K562 (cell line): Measurements from ENCODE around the gene HARS1. TPM values are rescaled to one million over a fixed set of nuclear protein-coding genes. Genes with fewer than 3 reads are reported as not detected.

Experiments used
- CHCHD3 ChIP-seq: fragments of 250-450 bp; sonication (Bioruptor Pico); IDR thresholded peaks from 2 replicates; pipeline ENCODE4 v2.1.2; 2022; ENCODE audit warnings: mild to moderate bottlenecking
- FOSL1 ChIP-seq: fragments of 200-800 bp; sonication (Bioruptor generic); conservative IDR thresholded peaks from 2 replicates; pipeline ENCODE4 v1.6.1; 2016; ENCODE audit warnings: missing genetic modification characterization, missing compliant biosample characterization
- HDAC1 ChIP-seq, 2 experiments: fragments of 450-650 bp; IDR thresholded peaks; 2 replicates each; pipeline ENCODE4 v1.6.1; 2016 to 2017; ENCODE audit warnings: inconsistent platforms in 1 of 2, mild to moderate bottlenecking in 1 of 2, moderate library complexity in 1 of 2
- IRF2 ChIP-seq: sonication (generic); formaldehyde crosslinking; IDR thresholded peaks from 2 replicates; pipeline ENCODE4 v1.8.1; 2022; ENCODE audit warnings: mild to moderate bottlenecking, missing genetic modification reagents
- JUNB ChIP-seq: fragments of 450-650 bp; formaldehyde crosslinking; conservative IDR thresholded peaks from 2 replicates; pipeline ENCODE4 v1.4.0; 2020; ENCODE audit warnings: mild to moderate bottlenecking
- KDM4B ChIP-seq, 2 experiments: fragments of 450-650 bp in 1 of 2; sonication (generic) in 1 of 2; IDR thresholded peaks; 2 replicates each; pipeline ENCODE4 v1.6.1; 2016 to 2017; ENCODE audit warnings: borderline replicate concordance in 2 of 2, antibody characterized with exemption in 1 of 2, low read depth in 1 of 2, mild to moderate bottlenecking in 1 of 2
- NEUROD1 ChIP-seq: fragments of 150-350 bp; IDR thresholded peaks from 2 replicates; pipeline ENCODE4 v1.6.1; 2014; ENCODE audit warnings: borderline replicate concordance, low read length, low read depth; ENCODE audit not compliant: partially characterized antibody
- NFATC3 ChIP-seq: fragments of 450-650 bp; IDR thresholded peaks from 2 replicates; pipeline ENCODE4 v1.6.1; 2017; ENCODE audit warnings: mild to moderate bottlenecking
- NR4A1 ChIP-seq, 2 experiments: fragments of 250-450 bp in 1 of 2; fragments of 450-650 bp in 1 of 2; sonication (Bioruptor Pico) in 1 of 2; IDR thresholded peaks; 2 replicates each; pipeline versions ENCODE4 v1.4.0 to v1.6.1; 2016 to 2020; ENCODE audit warnings: mild to moderate bottlenecking in 2 of 2, missing compliant biosample characterization in 1 of 2, missing genetic modification characterization in 1 of 2, moderate library complexity in 1 of 2
- NRF1 ChIP-seq, 2 experiments: fragments of 450-650 bp; IDR thresholded peaks in 1 of 2; conservative IDR thresholded peaks in 1 of 2; 2 replicates each; pipeline ENCODE4 v1.6.1; 2014; ENCODE audit warnings: mild to moderate bottlenecking in 2 of 2
- POLR2A ChIP-seq: fragments of 450-650 bp; conservative IDR thresholded peaks from 2 replicates; pipeline ENCODE4 v1.6.1; 2016
- PPARD ChIP-seq: fragments of 250-450 bp; sonication (Bioruptor Pico); IDR thresholded peaks from 2 replicates; pipeline ENCODE4 v1.8.0; 2022; ENCODE audit warnings: inconsistent platforms, mild to moderate bottlenecking, moderate library complexity
- TCF3 ChIP-seq: sonication (generic); formaldehyde crosslinking; IDR thresholded peaks from 2 replicates; pipeline ENCODE4 v1.4.0; 2020; ENCODE audit warnings: mild to moderate bottlenecking, missing genetic modification reagents
- XRCC4 ChIP-seq: IDR thresholded peaks from one replicate; pipeline ENCODE4 v1.6.1; 2011; ENCODE audit not compliant: insufficient read depth, insufficient read length; ENCODE audit errors: extremely low read depth
- ZNF384 ChIP-seq: IDR thresholded peaks from 2 replicates; pipeline ENCODE4 v1.6.1; 2012; ENCODE audit warnings: low read depth, low read length, improper control_type of control experiment
- ZNF507 ChIP-seq: conservative IDR thresholded peaks from 2 replicates; pipeline ENCODE4 v1.6.1; 2017; ENCODE audit warnings: missing genetic modification characterization, missing compliant biosample characterization
- polyA plus RNA-seq, 8 experiments: library from polyadenylated mRNA; depleted of rRNA in 4 of 8; stranded (reverse) in 5 of 8; unstranded in 3 of 8; fragments of >200 nt; fragmentation: Nextera tagmentation in 2 of 8; fragmentation: Illumina TruSeq in 1 of 8; extraction: Ambion mirVana in 2 of 8; extraction: Trizol in 1 of 8; gene quantifications; 2 replicates each; pipeline versions ENCODE4 v1.2.1 to v1.2.3, GENCODE V29; 2011 to 2014; ENCODE audit warnings: inconsistent platforms in 1 of 8, missing spikeins in 1 of 8
- total RNA-seq, 7 experiments: library from RNA; depleted of rRNA in 6 of 7; stranded (reverse); fragments of >200 nt in 6 of 7; fragmentation: Illumina TruSeq in 2 of 7; extraction: Trizol in 2 of 7; gene quantifications; 2 replicates each; pipeline versions ENCODE4 v1.2.1 to v1.2.3, GENCODE V29; 2011 to 2021; ENCODE audit warnings: low replicate concordance in 1 of 7
- TF ChIP-seq, protein P1 (sequence below): fragments of 450-650 bp; formaldehyde crosslinking; IDR thresholded peaks from 2 replicates; pipeline ENCODE4 v1.4.0; 2022; ENCODE audit warnings: missing genetic modification characterization
- TF ChIP-seq, protein P2 (sequence below): fragments of 450-650 bp; formaldehyde crosslinking; conservative IDR thresholded peaks from 2 replicates; pipeline ENCODE4 v1.4.0; 2022; ENCODE audit warnings: mild to moderate bottlenecking, missing genetic modification characterization
- TF ChIP-seq, protein P3 (sequence below): fragments of 450-650 bp; IDR thresholded peaks from 2 replicates; pipeline ENCODE4 v1.6.1; 2018; ENCODE audit warnings: mild to moderate bottlenecking, low read depth; ENCODE audit not compliant: partially characterized antibody
- TF ChIP-seq, protein P4 (sequence below): fragments of 250-450 bp; sonication (Bioruptor Pico); IDR thresholded peaks from 2 replicates; pipeline ENCODE4 v1.8.0; 2022; ENCODE audit warnings: moderate library complexity, mild to moderate bottlenecking, inconsistent platforms
- TF ChIP-seq, protein P5 (sequence below): sonication (generic); formaldehyde crosslinking; IDR thresholded peaks from 2 replicates; pipeline ENCODE4 v1.8.1; 2023; ENCODE audit warnings: mild to moderate bottlenecking, missing genetic modification reagents

HARS1 gene
- total and polyA plus RNA-seq, 9 of the 15 experiments (the other 6 are each of a cell fraction or from before 2014, with no cell fraction given), result 13.5 to 88.5 (median 75.2) TPM

DNA sequence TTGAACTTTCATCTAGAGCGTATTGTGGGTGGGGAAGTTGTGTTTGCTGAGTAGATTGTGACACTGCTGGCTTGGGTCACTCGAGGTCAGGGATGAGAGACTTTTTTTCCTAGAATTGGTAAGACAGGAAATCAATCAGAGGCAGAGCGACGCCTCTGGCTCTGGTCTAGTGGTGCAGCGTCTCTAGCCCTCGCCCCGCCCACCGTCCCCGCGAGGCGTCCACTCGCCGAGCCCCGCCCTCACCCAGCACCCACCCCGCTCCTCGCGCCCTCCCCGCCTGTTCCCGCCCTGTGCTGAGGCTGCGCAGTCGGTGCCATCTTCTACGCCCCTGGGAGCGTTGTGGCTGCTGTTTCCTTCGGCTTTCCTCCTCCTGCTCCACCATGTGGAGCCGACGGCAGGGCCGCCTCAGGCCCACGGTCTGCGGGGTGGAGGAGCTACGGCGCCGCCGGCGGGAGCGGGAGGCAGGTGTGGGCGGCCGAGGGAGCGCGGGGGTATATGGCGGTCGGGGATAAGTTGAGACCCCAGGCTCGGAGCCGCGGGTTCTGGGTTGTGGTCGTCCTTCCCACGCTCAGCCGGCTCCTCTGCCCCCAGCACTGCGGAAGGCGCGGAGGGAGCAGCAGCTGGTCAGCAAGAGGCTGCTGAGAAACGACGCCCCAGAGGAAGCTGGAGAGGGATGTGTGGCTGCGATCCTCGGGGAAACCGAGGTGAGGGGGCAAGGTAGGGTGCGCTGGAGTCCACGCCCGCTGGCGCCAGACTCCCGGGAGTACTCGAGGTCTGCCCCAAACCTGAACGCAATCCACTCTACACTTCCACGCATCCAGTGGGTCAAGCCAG lies 51.8 kb downstream of the HARS1 start, which contains the start of gene TMCO6 (continued):
- TF ChIP-seq, protein P1, sequence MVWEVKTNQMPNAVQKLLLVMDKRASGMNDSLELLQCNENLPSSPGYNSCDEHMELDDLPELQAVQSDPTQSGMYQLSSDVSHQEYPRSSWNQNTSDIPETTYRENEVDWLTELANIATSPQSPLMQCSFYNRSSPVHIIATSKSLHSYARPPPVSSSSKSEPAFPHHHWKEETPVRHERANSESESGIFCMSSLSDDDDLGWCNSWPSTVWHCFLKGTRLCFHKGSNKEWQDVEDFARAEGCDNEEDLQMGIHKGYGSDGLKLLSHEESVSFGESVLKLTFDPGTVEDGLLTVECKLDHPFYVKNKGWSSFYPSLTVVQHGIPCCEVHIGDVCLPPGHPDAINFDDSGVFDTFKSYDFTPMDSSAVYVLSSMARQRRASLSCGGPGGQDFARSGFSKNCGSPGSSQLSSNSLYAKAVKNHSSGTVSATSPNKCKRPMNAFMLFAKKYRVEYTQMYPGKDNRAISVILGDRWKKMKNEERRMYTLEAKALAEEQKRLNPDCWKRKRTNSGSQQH, result no peak
- TF ChIP-seq KDM4B (IDR thresholded peaks at IDR 0.05; ENCODE audit: borderline replicate concordance in 2 of 2, low read depth in 1 of 2) (peak in 1 of 2 experiments; percentile 64; a peak in 1 of 4 replicates), NR4A1 (CRISPR knock-in tag; IDR thresholded peaks at IDR 0.05) (no peak), NR4A1 (tag; IDR thresholded peaks at IDR 0.05) (no peak), ZNF507 (tag) (no peak), CHCHD3 (CRISPR knock-in tag) (no peak), ZNF384 (peak; percentile 96), NFATC3 (no peak), PPARD (CRISPR knock-in tag) (no peak), NRF1 (conservative IDR thresholded peaks at IDR 0.05 in 1 of 2, IDR thresholded peaks at IDR 0.05 in 1 of 2) (peak; percentile 92 to 93), XRCC4 (no peak), POLR2A (peak; percentile 83), NEUROD1 (peak; percentile 45), JUNB (CRISPR knock-in tag) (no peak), IRF2 (CRISPR knock-in tag) (no peak), FOSL1 (tag) (0 out of 2 replicates have a peak, but pooled peaks have one; percentile 43), HDAC1 (IDR thresholded peaks at IDR 0.05) (peak in 1 of 2 experiments; percentile 85; a peak in 2 of 4 replicates), TCF3 (CRISPR knock-in tag) (peak; percentile 50)
- TF ChIP-seq, protein P2, sequence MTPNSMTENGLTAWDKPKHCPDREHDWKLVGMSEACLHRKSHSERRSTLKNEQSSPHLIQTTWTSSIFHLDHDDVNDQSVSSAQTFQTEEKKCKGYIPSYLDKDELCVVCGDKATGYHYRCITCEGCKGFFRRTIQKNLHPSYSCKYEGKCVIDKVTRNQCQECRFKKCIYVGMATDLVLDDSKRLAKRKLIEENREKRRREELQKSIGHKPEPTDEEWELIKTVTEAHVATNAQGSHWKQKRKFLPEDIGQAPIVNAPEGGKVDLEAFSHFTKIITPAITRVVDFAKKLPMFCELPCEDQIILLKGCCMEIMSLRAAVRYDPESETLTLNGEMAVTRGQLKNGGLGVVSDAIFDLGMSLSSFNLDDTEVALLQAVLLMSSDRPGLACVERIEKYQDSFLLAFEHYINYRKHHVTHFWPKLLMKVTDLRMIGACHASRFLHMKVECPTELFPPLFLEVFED (CRISPR knock-in tag), result no peak
- TF ChIP-seq, protein P3, sequence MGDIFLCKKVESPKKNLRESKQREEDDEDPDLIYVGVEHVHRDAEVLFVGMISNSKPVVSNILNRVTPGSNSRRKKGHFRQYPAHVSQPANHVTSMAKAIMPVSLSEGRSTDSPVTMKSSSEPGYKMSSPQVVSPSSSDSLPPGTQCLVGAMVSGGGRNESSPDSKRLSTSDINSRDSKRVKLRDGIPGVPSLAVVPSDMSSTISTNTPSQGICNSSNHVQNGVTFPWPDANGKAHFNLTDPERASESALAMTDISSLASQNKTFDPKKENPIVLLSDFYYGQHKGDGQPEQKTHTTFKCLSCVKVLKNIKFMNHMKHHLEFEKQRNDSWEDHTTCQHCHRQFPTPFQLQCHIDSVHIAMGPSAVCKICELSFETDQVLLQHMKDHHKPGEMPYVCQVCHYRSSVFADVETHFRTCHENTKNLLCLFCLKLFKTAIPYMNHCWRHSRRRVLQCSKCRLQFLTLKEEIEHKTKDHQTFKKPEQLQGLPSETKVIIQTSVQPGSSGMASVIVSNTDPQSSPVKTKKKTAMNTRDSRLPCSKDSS, result no peak
- TF ChIP-seq, protein P4, sequence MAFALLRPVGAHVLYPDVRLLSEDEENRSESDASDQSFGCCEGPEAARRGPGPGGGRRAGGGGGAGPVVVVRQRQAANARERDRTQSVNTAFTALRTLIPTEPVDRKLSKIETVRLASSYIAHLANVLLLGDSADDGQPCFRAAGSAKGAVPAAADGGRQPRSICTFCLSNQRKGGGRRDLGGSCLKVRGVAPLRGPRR, result no peak
- TF ChIP-seq, protein P5, sequence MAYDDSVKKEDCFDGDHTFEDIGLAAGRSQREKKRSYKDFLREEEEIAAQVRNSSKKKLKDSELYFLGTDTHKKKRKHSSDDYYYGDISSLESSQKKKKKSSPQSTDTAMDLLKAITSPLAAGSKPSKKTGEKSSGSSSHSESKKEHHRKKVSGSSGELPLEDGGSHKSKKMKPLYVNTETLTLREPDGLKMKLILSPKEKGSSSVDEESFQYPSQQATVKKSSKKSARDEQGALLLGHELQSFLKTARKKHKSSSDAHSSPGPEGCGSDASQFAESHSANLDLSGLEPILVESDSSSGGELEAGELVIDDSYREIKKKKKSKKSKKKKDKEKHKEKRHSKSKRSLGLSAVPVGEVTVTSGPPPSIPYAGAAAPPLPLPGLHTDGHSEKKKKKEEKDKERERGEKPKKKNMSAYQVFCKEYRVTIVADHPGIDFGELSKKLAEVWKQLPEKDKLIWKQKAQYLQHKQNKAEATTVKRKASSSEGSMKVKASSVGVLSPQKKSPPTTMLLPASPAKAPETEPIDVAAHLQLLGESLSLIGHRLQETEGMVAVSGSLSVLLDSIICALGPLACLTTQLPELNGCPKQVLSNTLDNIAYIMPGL, result no peak
